ENCODE results near the gene MRPL57.
A peak's percentile ranks its signal among the peaks of the same experiment; 100 is the strongest.
"Not testable (repeated sequence)": the region's sequence is repeated elsewhere in the genome, so short reads cannot be mapped to it uniquely, and the experiment has no call there.

The MRPL57 gene

GRCh38 chr13:21197606-21198225, 21.3 kb downstream of the MRPL57 start:
- DNase-seq, result not testable (repeated sequence)

- peak in 1 of 14 donors; percentile 23 for DNase-seq
Measured at GRCh38 chr13:21198391-21198790, 21.9 kb downstream of the MRPL57 start.

GRCh38 chr13:21201456-21202190, 25.2 kb downstream of the MRPL57 start:
- DNase-seq, result not testable (repeated sequence)

- DNase-seq, result no peak
Measured at GRCh38 chr13:21202767-21203531, 26.5 kb downstream of the MRPL57 start.

GRCh38 chr13:21208652-21209154, 32.2 kb downstream of the MRPL57 start:
- no peak for DNase-seq

- DNase-seq, result no peak
Measured at GRCh38 chr13:21212138-21212775, 35.8 kb downstream of the MRPL57 start.

GRCh38 chr13:21215419-21215818, 39.0 kb downstream of the MRPL57 start:
- not testable (repeated sequence) for DNase-seq

- DNase-seq, result no peak
Measured at GRCh38 chr13:21216332-21216731, 39.9 kb downstream of the MRPL57 start.

- no peak for DNase-seq
Measured at GRCh38 chr13:21218351-21219035, 42.0 kb downstream of the MRPL57 start.

- DNase-seq, result no peak
Measured at GRCh38 chr13:21219036-21219381, 42.6 kb downstream of the MRPL57 start.

- DNase-seq, result not testable (repeated sequence)
Measured at GRCh38 chr13:21219716-21220115, 43.3 kb downstream of the MRPL57 start.

GRCh38 chr13:21221268-21221667, 44.8 kb downstream of the MRPL57 start:
- DNase-seq, result no peak

GRCh38 chr13:21225082-21225481, 48.6 kb downstream of the MRPL57 start:
- DNase-seq, result no peak

- DNase-seq, result no peak
Measured at GRCh38 chr13:21225841-21226581, 49.6 kb downstream of the MRPL57 start.

GRCh38 chr13:21227917-21228316, 51.5 kb downstream of the MRPL57 start:
- no peak for DNase-seq
